GM12878 (cell line): ENCODE measurements around the gene MYO3B. TPM values are rescaled to one million over a fixed set of nuclear protein-coding genes. Genes with fewer than 3 reads are reported as not detected.

Experiments used
- ATAC-seq: fragments of 200-7000 bp; cut with Tn5 transposase; 3 replicates; pipeline ENCODE4 v1.9.1; 2020; ENCODE audit warnings: mild to moderate bottlenecking, moderate library complexity
- BruUV-seq: library from RNA; stranded (reverse); fragments of 400-500 nt; replicated peaks from 2 replicates; lab custom pipeline; 2021; lab: Mats Ljungman, UMichigan
- CTCF ChIA-PET: fragments of 300-600 bp; sonication (Branson Sonifier 250); formaldehyde crosslinking; extraction: SDS; loops from one replicate; lab custom pipeline; 2021; ENCODE audit warnings: inconsistent platforms; lab: Yijun Ruan, JAX
- POLR2A ChIA-PET: fragments of 350-600 bp; formaldehyde crosslinking; extraction: SDS; loops from one replicate; lab custom pipeline; 2021; ENCODE audit warnings: inconsistent platforms; lab: Charles Lee
- RAD21 ChIA-PET: fragments of 300-600 bp; sonication (Branson Sonifier 250); formaldehyde crosslinking; loops from one replicate; lab custom pipeline; 2023; ENCODE audit warnings: antibody characterized with exemption; ENCODE audit not compliant: unreplicated experiment; lab: Charles Lee
- SMC1A ChIA-PET: fragments of 300-600 bp; sonication (Branson Sonifier 250); formaldehyde crosslinking; loops from one replicate; lab custom pipeline; 2023; ENCODE audit not compliant: unreplicated experiment, uncharacterized antibody; lab: Charles Lee
- DNase-seq: peaks from one replicate; pipeline ENCODE4 v3.0.0-alpha.2; 2011; ENCODE audit warnings: low read depth, low spot score
- FAIRE-seq: peaks from 3 replicates; lab custom pipeline; 2011; peaks lifted over from hg19 to GRCh38; lab: Jason Lieb, UNC
- H2AFZ ChIP-seq: 2 replicates; pipeline ENCODE4 v1.6.0; 2011; ENCODE audit warnings: low read depth, low read length, control low read depth; ENCODE audit not compliant: control insufficient read depth
- H3K27ac ChIP-seq: 2 replicates; pipeline ENCODE4 v1.5.1; 2011; ENCODE audit warnings: control low read depth; ENCODE audit not compliant: control insufficient read depth, insufficient read depth
- H3K27me3 ChIP-seq, 2 experiments: replicated peaks in 1 of 2; 2 replicates each; pipeline versions ENCODE4 v1.6.0 to v1.6.1; 2011; ENCODE audit warnings: low read length in 1 of 2; ENCODE audit not compliant: control insufficient read depth in 2 of 2, insufficient read depth in 2 of 2
- H3K36me3 ChIP-seq, 2 experiments: 2 replicates each; pipeline ENCODE4 v1.5.1; 2011; ENCODE audit warnings: low read length in 1 of 2; ENCODE audit not compliant: control insufficient read depth in 2 of 2, insufficient read depth in 2 of 2
- H3K4me1 ChIP-seq: 2 replicates; pipeline ENCODE4 v1.6.1; 2011; ENCODE audit warnings: mild to moderate bottlenecking, low read length, moderate library complexity, mixed read lengths; ENCODE audit not compliant: control insufficient read depth, insufficient read depth
- H3K4me2 ChIP-seq: 2 replicates; pipeline ENCODE4 v1.6.0; 2011; ENCODE audit warnings: control low read depth; ENCODE audit not compliant: control insufficient read depth, insufficient read depth
- H3K4me3 ChIP-seq: fragments of 200-600 bp; sonication (generic); 2 replicates; pipeline ENCODE4 v1.5.1; 2016
- H3K79me2 ChIP-seq: 2 replicates; pipeline ENCODE4 v1.6.0; 2011; ENCODE audit warnings: low read length; ENCODE audit not compliant: control insufficient read depth, insufficient read depth
- H3K9ac ChIP-seq: 2 replicates; pipeline ENCODE4 v1.8.0; 2011; ENCODE audit warnings: low read length, control low read depth, mixed read lengths; ENCODE audit not compliant: control insufficient read depth, insufficient read depth
- H3K9me3 ChIP-seq: replicated peaks from 3 replicates; pipeline ENCODE4 v1.5.1; 2011; ENCODE audit warnings: mild to moderate bottlenecking, low read length; ENCODE audit not compliant: control insufficient read depth, insufficient read depth
- H4K20me1 ChIP-seq: 2 replicates; pipeline ENCODE4 v1.6.0; 2011; ENCODE audit not compliant: control insufficient read depth, insufficient read depth
- GATAD2B ChIP-seq: fragments of 450-650 bp; conservative IDR thresholded peaks from 2 replicates; pipeline ENCODE4 v1.6.1; 2017; ENCODE audit warnings: low read depth, mild to moderate bottlenecking, moderate library complexity
- MEF2A ChIP-seq: IDR thresholded peaks from 2 replicates; pipeline ENCODE4 v1.6.1; 2011; ENCODE audit warnings: low read depth, mild to moderate bottlenecking, low read length, moderate library complexity; ENCODE audit not compliant: insufficient read depth
- RELA ChIP-seq: fragments of 450-650 bp; IDR thresholded peaks from 2 replicates; pipeline ENCODE4 v1.8.0; 2014; ENCODE audit warnings: borderline replicate concordance; ENCODE audit not compliant: partially characterized antibody
- RELB ChIP-seq: fragments of 450-650 bp; IDR thresholded peaks from 2 replicates; pipeline ENCODE4 v1.6.1; 2017; ENCODE audit warnings: low read depth, mild to moderate bottlenecking, moderate library complexity
- SKIL ChIP-seq: fragments of 450-650 bp; IDR thresholded peaks from 2 replicates; pipeline ENCODE4 v1.6.1; 2017; ENCODE audit warnings: mild to moderate bottlenecking, low read depth, inconsistent platforms; ENCODE audit not compliant: poor library complexity, severe bottlenecking
- TARDBP ChIP-seq: IDR thresholded peaks from 2 replicates; pipeline ENCODE4 v1.6.1; 2016; ENCODE audit warnings: borderline replicate concordance
- ZBTB11 ChIP-seq: fragments of 450-650 bp; formaldehyde crosslinking; IDR thresholded peaks from 2 replicates; pipeline ENCODE4 v1.5.0; 2022; ENCODE audit warnings: mild to moderate bottlenecking, missing genetic modification characterization
- ZNF384 ChIP-seq: IDR thresholded peaks from 2 replicates; pipeline ENCODE4 v1.6.1; 2012; ENCODE audit warnings: low read depth, mild to moderate bottlenecking, low read length, improper control_type of control experiment, borderline replicate concordance
- ZNF622 ChIP-seq: fragments of 450-650 bp; IDR thresholded peaks from 2 replicates; pipeline ENCODE4 v1.6.1; 2017; ENCODE audit warnings: mild to moderate bottlenecking, inconsistent platforms
- ZSCAN29 ChIP-seq: fragments of 450-650 bp; IDR thresholded peaks from 2 replicates; pipeline ENCODE4 v1.6.1; 2017; ENCODE audit warnings: mild to moderate bottlenecking, moderate library complexity
- WGBS: methylation state at CpG from one replicate; pipeline ENCODE4 v1.1.6; 2016; ENCODE audit warnings: low lambda C conversion rate; ENCODE audit not compliant: insufficient replicate concordance, insufficient coverage; ENCODE audit errors: missing lambda C conversion rate; 5-methylcytosine and 5-hydroxymethylcytosine counted together
- in situ Hi-C: fragments of 300-500 bp; cut with MboI; formaldehyde crosslinking; loops from 9 replicates; pipeline ENCODE4 v1.14.3; 2018; ENCODE audit warnings: mixed read lengths
- intact Hi-C: fragments of 100-400 bp; cut with micrococcal nuclease; formaldehyde crosslinking; loops from one replicate; pipeline ENCODE4 v1.14.2; 2022; ENCODE audit not compliant: unreplicated experiment
- polyA plus RNA-seq, 11 experiments: library from polyadenylated mRNA; depleted of rRNA in 4 of 11; unstranded in 6 of 11; stranded (reverse) in 5 of 11; fragments of >200 nt; fragmentation: Nextera tagmentation in 4 of 11; fragmentation: Illumina TruSeq in 1 of 11; extraction: Ambion mirVana in 4 of 11; extraction: Trizol in 1 of 11; gene quantifications; 1 replicate in 1 of 11; 2 replicates in 10 of 11; pipeline versions ENCODE4 v1.2.1 to v1.2.3, GENCODE V29; 2011 to 2016; ENCODE audit warnings: inconsistent platforms in 2 of 11, missing spikeins in 2 of 11, low read depth in 1 of 11
- total RNA-seq, 4 experiments: library from RNA; depleted of rRNA in 3 of 4; stranded (reverse); fragments of >200 nt in 3 of 4; fragmentation: Illumina TruSeq in 1 of 4; extraction: Trizol in 1 of 4; gene quantifications; 2 replicates each; pipeline versions ENCODE4 v1.2.1 to v1.2.3, GENCODE V29; 2013 to 2021

The MYO3B gene
- total and polyA plus RNA-seq, 10 of the 15 experiments (the other 5 are each of a cell fraction or from before 2014, with no cell fraction given): 1.1 to 7.1 (median 2.1) TPM

- no TSS peak for BruUV-seq
- 100% methylated on average over 1 of the region's 1 CpG for WGBS
- RAD21 ChIA-PET: no interaction called here
- no peaks in the 10 kb centered on the region for H3K27me3 ChIP-seq
- intact Hi-C loops: no loop called here
- POLR2A ChIA-PET: interaction anchor here (1.0 to 1.6 kb wide), 2 partner anchors 9 to 65 kb away, joined by 3 read pairs; no protein-coding TSS in a partner anchor
- no peak for ATAC-seq
- DNase-seq: no peak
- no peaks in the 10 kb centered on the region for H3K9me3 ChIP-seq
- in situ Hi-C loops: no loop called here
- TF ChIP-seq MEF2A (no peak), ZNF622 (no peak), ZNF384 (no peak), RELA (no peak), GATAD2B (no peak), RELB (no peak), ZBTB11 (CRISPR knock-in tag) (no peak), TARDBP (no peak), ZSCAN29 (no peak), SKIL (no peak)
- H4K20me1 ChIP-seq: no peaks in the 10 kb centered on the region
- peaks cover 5% of the 10 kb centered on the region for H3K4me1 ChIP-seq
- no peak overlapping the region for H3K27ac ChIP-seq
- FAIRE-seq: no peak
- no peak overlapping the region for H3K9ac ChIP-seq
- CTCF ChIA-PET: interaction anchor here (0.7 kb wide), 1 partner anchor 25 kb away, joined by 3 read pairs; no protein-coding TSS in a partner anchor
- no peak overlapping the region for H3K4me2 ChIP-seq
- SMC1A ChIA-PET: interaction anchor here (0.6 to 15.9 kb wide), 5 partner anchors 8 to 188 kb away, joined by 3 to 291 read pairs (median 18); partner anchors contain the start of gene MYO3B
- no peak overlapping the region for H3K4me3 ChIP-seq
- H3K36me3 ChIP-seq: no peaks in the 10 kb centered on the region
- no peak overlapping the region for H2AFZ ChIP-seq
- H3K79me2 ChIP-seq: no peaks in the 10 kb centered on the region
These were observed 11.2 kb upstream of the MYO3B start for GRCh38 chr2:170166735-170167134.
